CD8-positive, alpha-beta memory T cell (primary cell): ENCODE measurements around the gene NF1. TPM values are rescaled to one million over a fixed set of nuclear protein-coding genes. Genes with fewer than 3 reads are reported as not detected.
"Not testable (repeated sequence)": the region's sequence is repeated elsewhere in the genome, so short reads cannot be mapped to it uniquely, and the experiment has no call there.

Experiments used
- CTCF ChIA-PET: fragments of 350-600 bp; sonication (Branson Sonifier 250); formaldehyde crosslinking; loops from one replicate; lab custom pipeline; 2021; ENCODE audit warnings: antibody characterized with exemption; lab: Charles Lee
- POLR2A ChIA-PET: fragments of 350-600 bp; sonication (Branson Sonifier 250); formaldehyde crosslinking; loops from one replicate; lab custom pipeline; 2021; ENCODE audit warnings: antibody characterized with exemption; lab: Charles Lee
- DNase-seq, 5 donors: peaks; one replicate each; pipeline versions ENCODE4 v3.0.0 to v3.0.0-alpha.2; 2020 to 2022; ENCODE audit warnings: mixed read lengths in 1 of 5
- H3K27ac ChIP-seq: one replicate; pipeline ENCODE4 v1.7.0; 2013; ENCODE audit warnings: low read depth, mild to moderate bottlenecking, low read length, moderate library complexity
- H3K27me3 ChIP-seq: 2 replicates; pipeline ENCODE4 v1.7.0; 2013; ENCODE audit warnings: low read length, mild to moderate bottlenecking; ENCODE audit not compliant: insufficient read depth, poor library complexity, severe bottlenecking
- H3K36me3 ChIP-seq: 2 replicates; pipeline ENCODE4 v1.7.0; 2013; ENCODE audit warnings: mild to moderate bottlenecking, low read length, moderate library complexity; ENCODE audit not compliant: insufficient read depth
- H3K4me1 ChIP-seq: 2 replicates; pipeline ENCODE4 v1.7.0; 2013; ENCODE audit warnings: mild to moderate bottlenecking, low read length, moderate library complexity; ENCODE audit not compliant: insufficient read depth
- H3K4me3 ChIP-seq: 2 replicates; pipeline ENCODE4 v1.7.0; 2013; ENCODE audit warnings: mild to moderate bottlenecking, low read length
- H3K9me3 ChIP-seq: 2 replicates; pipeline ENCODE4 v1.7.0; 2013; ENCODE audit warnings: mild to moderate bottlenecking, low read length
- H3K27ac Mint-ChIP-seq, 8 donors: one replicate each; pipeline ENCODE4 v1.8.0; 2020 to 2021; ENCODE audit warnings: mixed read lengths in 8 of 8, mild to moderate bottlenecking in 6 of 8, inconsistent platforms in 3 of 8, moderate library complexity in 3 of 8
- H3K27me3 Mint-ChIP-seq, 2 donors: one replicate each; pipeline ENCODE4 v1.8.0; 2020 to 2021; ENCODE audit warnings: mixed read lengths in 2 of 2, mild to moderate bottlenecking in 1 of 2, moderate library complexity in 1 of 2
- H3K36me3 Mint-ChIP-seq, 3 donors: one replicate each; pipeline ENCODE4 v1.8.0; 2020 to 2021; ENCODE audit warnings: mixed read lengths in 3 of 3, inconsistent platforms in 1 of 3, mild to moderate bottlenecking in 1 of 3
- H3K4me1 Mint-ChIP-seq, 3 donors: one replicate each; pipeline ENCODE4 v1.8.0; 2020 to 2021; ENCODE audit warnings: mixed read lengths in 3 of 3, inconsistent platforms in 1 of 3, mild to moderate bottlenecking in 1 of 3
- H3K4me3 Mint-ChIP-seq, 7 donors: one replicate each; pipeline ENCODE4 v1.8.0; 2020 to 2021; ENCODE audit warnings: mixed read lengths in 7 of 7, mild to moderate bottlenecking in 6 of 7, moderate library complexity in 4 of 7, inconsistent platforms in 2 of 7
- H3K9me3 Mint-ChIP-seq, 5 donors: one replicate each; pipeline ENCODE4 v1.8.0; 2020 to 2022; ENCODE audit warnings: mixed read lengths in 5 of 5, mild to moderate bottlenecking in 3 of 5, moderate library complexity in 2 of 5, inconsistent platforms in 1 of 5
- polyA plus RNA-seq: library from polyadenylated mRNA; unstranded; fragments of 300-500 nt; fragmentation: Illumina TruSeq; gene quantifications from one replicate; pipeline ENCODE4 v1.2.3, GENCODE V29; 2021
- total RNA-seq, 2 experiments: library from RNA; stranded (reverse); gene quantifications; one replicate each; pipeline ENCODE4 v1.2.3, GENCODE V29; 2021

Gene NF1
- total and polyA plus RNA-seq, 3 experiments from 2014 or later, result 5.8 to 22.8 (median 22.8) TPM

- no peak overlapping the region for H3K27ac ChIP-seq
- Mint-ChIP-seq H3K9me3 (no peaks in the 10 kb centered on the region), H3K4me1 (peaks cover 0 to 3% (median 0%) of the 10 kb centered on the region in 3 donors), H3K27me3 (no peaks in the 10 kb centered on the region), H3K4me3 (peak overlapping the region in 1 of 7 donors; percentile 1), H3K36me3 (no peaks in the 10 kb centered on the region), H3K27ac (no peak overlapping the region)
- no peaks in the 10 kb centered on the region for H3K4me1 ChIP-seq
- H3K4me3 ChIP-seq, result no peak overlapping the region
- H3K36me3 ChIP-seq, result no peaks in the 10 kb centered on the region
- POLR2A ChIA-PET, result interaction anchor here (0.7 kb wide), 1 partner anchor 79 kb away, joined by 3 read pairs; no protein-coding TSS in a partner anchor
- CTCF ChIA-PET, result no interaction called here
- H3K9me3 ChIP-seq, result no peaks in the 10 kb centered on the region
- no peak for DNase-seq
- H3K27me3 ChIP-seq, result no peaks in the 10 kb centered on the region
These were observed 7.2 kb downstream of the NF1 start for GRCh38 chr17:31101943-31102342.

DNA sequence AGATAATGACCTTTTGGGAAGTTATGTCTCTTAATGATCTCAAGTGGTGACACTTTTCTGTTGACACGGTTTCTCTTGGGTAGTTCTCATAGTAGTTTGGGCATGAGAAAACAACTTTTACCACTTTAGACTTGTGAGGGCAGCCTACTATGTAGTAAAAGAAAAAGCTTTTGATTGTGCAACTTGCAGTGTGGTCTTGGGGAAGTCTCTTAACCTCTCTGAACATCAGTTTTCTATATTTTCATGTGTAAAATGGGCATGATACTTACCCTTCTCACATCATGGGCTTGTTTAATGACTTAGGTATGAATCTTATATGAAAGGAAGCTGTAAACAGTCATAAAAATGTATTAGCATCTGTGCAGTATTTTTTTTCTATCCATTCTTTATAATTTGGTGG, 11.2 kb downstream of the NF1 start:
- no peaks in the 10 kb centered on the region for H3K36me3 Mint-ChIP-seq
- no peaks in the 10 kb centered on the region for H3K27me3 Mint-ChIP-seq
- CTCF ChIA-PET, result interaction anchor here (0.9 to 1.1 kb wide), 2 partner anchors 22 to 37 kb away, joined by 3 read pairs; no protein-coding TSS in a partner anchor
- H3K4me3 Mint-ChIP-seq, result no peak overlapping the region
- DNase-seq, result no peak
- Histone ChIP-seq H3K36me3 (no peaks in the 10 kb centered on the region), H3K9me3 (no peaks in the 10 kb centered on the region), H3K4me3 (no peak overlapping the region), H3K27me3 (no peaks in the 10 kb centered on the region), H3K27ac (no peak overlapping the region), H3K4me1 (no peaks in the 10 kb centered on the region)
- no peaks in the 10 kb centered on the region for H3K9me3 Mint-ChIP-seq
- no peaks in the 10 kb centered on the region for H3K4me1 Mint-ChIP-seq
- H3K27ac Mint-ChIP-seq, result peak overlapping the region in 1 of 8 donors; percentile 39
- POLR2A ChIA-PET, result no interaction called here

DNA sequence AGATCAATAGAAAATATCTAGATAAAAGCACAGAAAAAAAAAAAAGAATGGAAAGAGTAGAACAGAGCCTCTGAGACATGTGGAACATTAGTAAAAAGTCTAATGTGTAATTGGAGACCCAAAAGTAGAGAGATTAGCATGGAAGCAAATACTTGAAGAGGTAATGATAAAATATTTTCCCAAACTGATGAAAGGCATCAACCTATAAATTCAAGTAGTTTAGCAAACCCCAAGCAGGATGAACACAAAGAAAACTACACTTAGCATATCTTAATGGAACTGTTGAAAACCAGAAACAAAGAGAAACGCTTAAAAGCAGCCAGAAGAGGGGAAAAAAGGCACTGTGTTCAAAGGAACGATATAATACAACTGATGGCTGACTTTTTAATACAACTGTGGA, 16.4 kb downstream of the NF1 start:
- Mint-ChIP-seq H3K36me3 (no peaks in the 10 kb centered on the region), H3K4me1 (no peaks in the 10 kb centered on the region), H3K4me3 (no peak overlapping the region), H3K27me3 (no peaks in the 10 kb centered on the region), H3K27ac (no peak overlapping the region), H3K9me3 (no peaks in the 10 kb centered on the region)
- Histone ChIP-seq H3K27me3 (no peaks in the 10 kb centered on the region), H3K9me3 (no peaks in the 10 kb centered on the region), H3K36me3 (no peaks in the 10 kb centered on the region), H3K4me1 (no peaks in the 10 kb centered on the region), H3K4me3 (no peak overlapping the region), H3K27ac (no peak overlapping the region)
- DNase-seq, result no peak
- ChIA-PET CTCF (no interaction called here), POLR2A (no interaction called here)

DNA sequence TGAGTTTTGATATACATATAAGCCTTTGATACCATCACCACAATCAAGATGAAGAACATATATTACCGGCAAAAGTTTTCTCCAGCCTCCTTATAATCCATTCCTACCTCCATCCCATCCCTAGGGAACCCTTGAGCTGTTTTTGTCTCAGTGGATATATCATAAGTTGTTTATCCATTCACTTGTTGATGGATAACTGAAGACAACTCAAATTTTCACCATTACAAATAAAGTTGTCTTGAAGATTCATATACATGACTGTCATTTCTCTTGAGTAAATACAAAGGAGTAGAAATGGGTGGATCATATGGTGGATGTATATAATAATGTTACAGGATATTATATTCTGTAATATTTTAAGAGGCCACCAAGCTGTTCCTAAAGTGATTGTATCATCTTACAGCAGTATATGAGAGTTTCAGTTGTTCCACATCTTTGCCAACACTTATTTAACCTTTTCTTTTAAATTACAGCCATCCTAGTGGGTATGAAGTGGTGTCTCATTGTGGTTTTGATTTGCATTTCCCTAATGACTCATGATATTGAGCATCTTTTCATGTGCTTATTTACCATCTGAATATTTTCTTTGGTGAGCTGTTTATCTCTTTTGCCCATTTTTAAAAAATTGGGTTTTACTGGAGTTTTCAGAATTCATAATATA, 17.4 kb downstream of the NF1 start:
- Histone ChIP-seq H3K9me3 (no peaks in the 10 kb centered on the region), H3K27me3 (no peaks in the 10 kb centered on the region), H3K4me3 (no peak overlapping the region), H3K4me1 (no peaks in the 10 kb centered on the region), H3K36me3 (no peaks in the 10 kb centered on the region), H3K27ac (no peak overlapping the region)
- Mint-ChIP-seq H3K4me3 (no peak overlapping the region), H3K4me1 (no peaks in the 10 kb centered on the region), H3K27ac (no peak overlapping the region), H3K27me3 (no peaks in the 10 kb centered on the region), H3K9me3 (no peaks in the 10 kb centered on the region), H3K36me3 (no peaks in the 10 kb centered on the region)
- ChIA-PET POLR2A (no interaction called here), CTCF (no interaction called here)
- no peak for DNase-seq

GRCh38 chr17:31113368-31113767, 18.6 kb downstream of the NF1 start:
- H3K36me3 Mint-ChIP-seq, H3K4me1 Mint-ChIP-seq, DNase-seq, H3K27ac ChIP-seq, H3K36me3 ChIP-seq, CTCF ChIA-PET, H3K27ac Mint-ChIP-seq, H3K4me3 Mint-ChIP-seq, H3K4me3 ChIP-seq, H3K9me3 Mint-ChIP-seq, H3K9me3 ChIP-seq, H3K27me3 Mint-ChIP-seq, H3K4me1 ChIP-seq, POLR2A ChIA-PET, H3K27me3 ChIP-seq: not testable (repeated sequence)

- no peaks in the 10 kb centered on the region for H3K4me1 ChIP-seq
- ChIA-PET POLR2A (no interaction called here), CTCF (no interaction called here)
- Mint-ChIP-seq H3K4me1 (no peaks in the 10 kb centered on the region), H3K4me3 (no peak overlapping the region), H3K36me3 (no peaks in the 10 kb centered on the region), H3K27ac (no peak overlapping the region), H3K27me3 (no peaks in the 10 kb centered on the region), H3K9me3 (no peaks in the 10 kb centered on the region)
- no peak overlapping the region for H3K27ac ChIP-seq
- no peaks in the 10 kb centered on the region for H3K9me3 ChIP-seq
- no peak for DNase-seq
- H3K4me3 ChIP-seq, result no peak overlapping the region
- H3K36me3 ChIP-seq, result no peaks in the 10 kb centered on the region
- H3K27me3 ChIP-seq, result no peaks in the 10 kb centered on the region
These were observed 19.2 kb downstream of the NF1 start for GRCh38 chr17:31113939-31114338.

DNA sequence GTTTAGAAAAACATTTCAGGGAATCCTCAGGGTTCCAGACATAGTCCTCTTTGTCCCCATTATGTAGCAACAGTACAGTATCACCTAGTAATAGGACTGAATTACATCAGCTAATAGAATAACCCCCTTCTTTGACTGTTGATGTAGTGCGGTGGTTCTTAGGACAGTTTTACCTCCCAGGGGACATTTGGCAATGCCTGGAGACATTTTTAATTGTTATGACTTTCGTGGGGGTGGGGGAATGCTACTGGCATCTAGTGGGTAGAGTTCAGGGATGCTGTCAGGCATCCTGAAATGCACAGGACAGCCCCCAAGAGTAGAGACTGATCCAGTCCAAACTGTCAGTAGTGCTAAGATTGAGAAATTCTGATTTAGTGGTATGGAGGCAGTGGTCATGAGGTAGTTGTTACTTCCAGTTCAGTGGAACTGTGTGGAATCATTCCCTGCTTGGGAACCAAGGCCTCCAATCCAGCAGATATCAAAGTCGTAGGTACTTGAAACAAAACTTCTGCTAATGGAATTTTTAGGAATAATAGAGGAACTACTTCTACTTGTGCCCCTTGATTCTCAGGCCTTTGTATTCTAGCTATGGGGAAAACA, 20.3 kb downstream of the NF1 start:
- Histone ChIP-seq H3K9me3 (no peaks in the 10 kb centered on the region), H3K36me3 (no peaks in the 10 kb centered on the region), H3K4me1 (no peaks in the 10 kb centered on the region), H3K4me3 (no peak overlapping the region), H3K27me3 (no peaks in the 10 kb centered on the region), H3K27ac (no peak overlapping the region)
- CTCF ChIA-PET, result no interaction called here
- Mint-ChIP-seq H3K4me3 (no peak overlapping the region), H3K27ac (no peak overlapping the region), H3K27me3 (no peaks in the 10 kb centered on the region), H3K4me1 (no peaks in the 10 kb centered on the region), H3K9me3 (no peaks in the 10 kb centered on the region), H3K36me3 (no peaks in the 10 kb centered on the region)
- DNase-seq, result no peak
- POLR2A ChIA-PET, result no interaction called here

DNA sequence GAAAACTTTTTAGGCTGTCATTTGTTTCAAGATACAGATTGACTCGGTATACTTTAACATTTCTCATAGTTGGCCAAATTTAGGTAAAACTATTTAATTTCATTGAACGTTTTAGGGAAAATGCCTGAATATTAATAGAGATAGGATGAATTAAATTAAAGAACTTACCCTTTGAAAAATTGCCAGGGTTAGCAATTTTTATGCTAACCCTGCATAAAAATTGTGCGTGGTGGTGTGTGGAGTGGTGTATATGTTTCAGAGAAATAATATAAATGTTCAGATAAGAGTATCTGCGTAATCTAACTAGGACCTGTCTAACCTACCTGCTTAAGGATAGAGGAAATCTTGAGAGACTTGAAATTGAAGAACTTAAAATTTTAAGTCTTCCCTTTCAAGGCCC, 21.4 kb downstream of the NF1 start:
- no peak for DNase-seq
- H3K4me3 ChIP-seq, result no peak overlapping the region
- no peaks in the 10 kb centered on the region for H3K36me3 ChIP-seq
- no peaks in the 10 kb centered on the region for H3K27me3 ChIP-seq
- ChIA-PET POLR2A (interaction anchor here (0.7 kb wide), 1 partner anchor 176 kb away, joined by 4 read pairs; no protein-coding TSS in a partner anchor), CTCF (no interaction called here)
- no peaks in the 10 kb centered on the region for H3K36me3 Mint-ChIP-seq
- H3K4me1 ChIP-seq, result no peaks in the 10 kb centered on the region
- no peaks in the 10 kb centered on the region for H3K4me1 Mint-ChIP-seq
- H3K4me3 Mint-ChIP-seq, result no peak overlapping the region
- H3K27ac ChIP-seq, result no peak overlapping the region
- no peaks in the 10 kb centered on the region for H3K9me3 ChIP-seq
- no peak overlapping the region for H3K27ac Mint-ChIP-seq
- H3K9me3 Mint-ChIP-seq, result no peaks in the 10 kb centered on the region
- no peaks in the 10 kb centered on the region for H3K27me3 Mint-ChIP-seq
